Brain microvascular endothelial cell (primary cell): Measurements from ENCODE around the gene NDC80.
"Not testable (repeated sequence)": the region's sequence is repeated elsewhere in the genome, so short reads cannot be mapped to it uniquely, and the experiment has no call there.

Experiments
- DNase-seq: peaks from one replicate; pipeline ENCODE4 v3.0.0-alpha.2; 2020
- H3K27ac ChIP-seq: fragments of 250-450 bp; sonication (Bioruptor Pico); 2 replicates; pipeline ENCODE4 v1.5.1; 2020; ENCODE audit warnings: mild to moderate bottlenecking, moderate library complexity
- H3K27me3 ChIP-seq: fragments of 250-450 bp; sonication (Bioruptor Pico); replicated peaks from 2 replicates; pipeline ENCODE4 v1.5.1; 2020; ENCODE audit warnings: mild to moderate bottlenecking
- H3K36me3 ChIP-seq: fragments of 250-450 bp; sonication (Bioruptor Pico); replicated peaks from 2 replicates; pipeline ENCODE4 v1.5.1; 2020; ENCODE audit warnings: mild to moderate bottlenecking
- H3K4me3 ChIP-seq: 2 replicates; pipeline ENCODE4 v1.5.1; 2011; ENCODE audit warnings: low read depth, mild to moderate bottlenecking, control low read depth, low read length, moderate library complexity
- CTCF ChIP-seq: IDR thresholded peaks from 2 replicates; pipeline ENCODE4 v1.5.1; 2011; ENCODE audit warnings: low read depth, mild to moderate bottlenecking, moderate library complexity, low read length, control low read depth, inconsistent platforms; ENCODE audit errors: missing control alignments
- in situ Hi-C: cut with HindIII; loops from 2 replicates; pipeline ENCODE4 v1.10.0; 2017; ENCODE audit warnings: low sequenced_read_pairs, low pct_ligation_motif_present

The NDC80 gene

GRCh38 chr18:2656237-2656980 lies 85.1 kb downstream of the NDC80 start:
- H3K36me3 ChIP-seq: no peaks in the 10 kb centered on the region
- in situ Hi-C loops: no loop called here

GRCh38 chr18:2656981-2657512 lies 85.7 kb downstream of the NDC80 start:
- DNase-seq: no peak
- Histone ChIP-seq H3K27me3 (no peaks in the 10 kb centered on the region), H3K27ac (peak overlapping the region; percentile 89), H3K36me3 (no peaks in the 10 kb centered on the region), H3K4me3 (peak overlapping the region; percentile 93)
- no peak for TF ChIP-seq CTCF
- in situ Hi-C loops: no loop called here

More at GRCh38 chr18:2656237-2656980, 85.1 kb downstream of the NDC80 start:
- Histone ChIP-seq H3K27me3 (no peaks in the 10 kb centered on the region), H3K4me3 (peak overlapping the region; percentile 93), H3K27ac (peak overlapping the region; percentile 89)
- DNase-seq: no peak
- TF ChIP-seq CTCF: no peak

GRCh38 chr18:2657788-2658458 lies 86.6 kb downstream of the NDC80 start:
- H3K27ac ChIP-seq: peak overlapping the region; percentile 7
- in situ Hi-C loops: no loop called here
- H3K27me3 ChIP-seq: no peaks in the 10 kb centered on the region
- no peaks in the 10 kb centered on the region for H3K36me3 ChIP-seq
- DNase-seq: no peak
- H3K4me3 ChIP-seq: peak overlapping the region; percentile 39
- no peak for TF ChIP-seq CTCF

GRCh38 chr18:2660849-2661248 lies 89.5 kb downstream of the NDC80 start:
- DNase-seq, H3K27me3 ChIP-seq, in situ Hi-C loops, H3K4me3 ChIP-seq, H3K36me3 ChIP-seq, H3K27ac ChIP-seq: not testable (repeated sequence)

GRCh38 chr18:2662288-2662687 lies 90.9 kb downstream of the NDC80 start:
- in situ Hi-C loops, H3K36me3 ChIP-seq, H3K4me3 ChIP-seq, H3K27me3 ChIP-seq, H3K27ac ChIP-seq, DNase-seq: not testable (repeated sequence)

- Histone ChIP-seq H3K27me3 (no peaks in the 10 kb centered on the region), H3K27ac (no peak overlapping the region), H3K36me3 (peaks cover 10% of the 10 kb centered on the region), H3K4me3 (no peak overlapping the region)
- TF ChIP-seq CTCF: no peak
- no peak for DNase-seq
- in situ Hi-C loops: no loop called here
Observed at GRCh38 chr18:2662990-2663389, 91.6 kb downstream of the NDC80 start.
